A549 (cell line): ENCODE results near the gene KRTDAP. TPM values are rescaled to one million over a fixed set of nuclear protein-coding genes. Genes with fewer than 3 reads are reported as not detected.

Experiments used
- ATAC-seq, 2 experiments: fragments of 200-7000 bp in 1 of 2; fragments of >200 bp in 1 of 2; cut with Nextera tagmentation in 1 of 2; cut with Tn5 transposase in 1 of 2; 3 replicates each; pipeline versions ENCODE4 v1.8.0 to v1.9.1; 2018 to 2020; ENCODE audit warnings: mild to moderate bottlenecking in 1 of 2, moderate library complexity in 1 of 2
- CTCF ChIA-PET: fragments of 300-600 bp; sonication (Branson Sonifier 250); formaldehyde crosslinking; extraction: SDS; loops from one replicate; lab custom pipeline; 2021; ENCODE audit warnings: antibody characterized with exemption, inconsistent platforms; lab: Yijun Ruan, JAX
- POLR2A ChIA-PET: fragments of 350-600 bp; formaldehyde crosslinking; extraction: SDS; loops from one replicate; lab custom pipeline; 2021; ENCODE audit warnings: antibody characterized with exemption, inconsistent platforms; lab: Yijun Ruan, JAX
- DNase-seq, 2 experiments: peaks; one replicate each; pipeline versions ENCODE4 v3.0.0 to v3.0.0-alpha.2; 2011 to 2016; ENCODE audit warnings: low read depth in 1 of 2, low spot score in 1 of 2
- FAIRE-seq: peaks from 2 replicates; lab custom pipeline; 2011; peaks lifted over from hg19 to GRCh38; lab: Jason Lieb, UNC
- H3K27ac ChIP-seq, 2 experiments: fragments of >200 bp; sonication (Bioruptor Twin); formaldehyde crosslinking; 3 replicates each; pipeline ENCODE4 v1.5.1; 2016 to 2017
- H3K4me1 ChIP-seq: fragments of >200 bp; sonication (Bioruptor Twin); formaldehyde crosslinking; 3 replicates; pipeline ENCODE4 v1.6.1; 2016
- H3K4me2 ChIP-seq: fragments of >200 bp; sonication (Bioruptor Twin); formaldehyde crosslinking; 3 replicates; pipeline ENCODE4 v1.6.1; 2016
- H3K4me3 ChIP-seq: fragments of >200 bp; sonication (Bioruptor Twin); formaldehyde crosslinking; 3 replicates; pipeline ENCODE4 v1.5.1; 2016
- H3K9me3 ChIP-seq: fragments of >200 bp; sonication (Bioruptor Twin); formaldehyde crosslinking; 3 replicates; pipeline ENCODE4 v1.6.1; 2016
- BHLHE40 ChIP-seq: IDR thresholded peaks from 2 replicates; pipeline ENCODE4 v1.6.1; 2012; ENCODE audit warnings: low read depth, low read length, inconsistent platforms
- CEBPB ChIP-seq, 2 experiments: fragments of >200 bp in 1 of 2; sonication (Bioruptor Twin) in 1 of 2; formaldehyde crosslinking in 1 of 2; IDR thresholded peaks; 2 replicates each; pipeline ENCODE4 v1.6.1; 2012 to 2016
- CHD2 ChIP-seq: fragments of 150-350 bp; IDR thresholded peaks from 2 replicates; pipeline ENCODE4 v1.6.1; 2014; ENCODE audit warnings: low read length; ENCODE audit not compliant: partially characterized antibody
- CTCF ChIP-seq: fragments of >200 bp; sonication (Bioruptor Twin); formaldehyde crosslinking; IDR thresholded peaks from 3 replicates; pipeline ENCODE4 v1.5.1; 2016
- EHF ChIP-seq: fragments of 250-450 bp; sonication (Bioruptor Pico); IDR thresholded peaks from 2 replicates; pipeline ENCODE4 v1.5.0; 2020; ENCODE audit warnings: mild to moderate bottlenecking
- ESRRA ChIP-seq: fragments of 150-350 bp; IDR thresholded peaks from 2 replicates; pipeline ENCODE4 v1.6.1; 2014; ENCODE audit warnings: mild to moderate bottlenecking, low read length, borderline replicate concordance
- FOSB ChIP-seq: fragments of 250-450 bp; sonication (Bioruptor Pico); IDR thresholded peaks from 2 replicates; pipeline ENCODE4 v1.5.0; 2020; ENCODE audit warnings: mild to moderate bottlenecking, moderate library complexity
- FOSL2 ChIP-seq, 2 experiments: fragments of 450-650 bp in 1 of 2; fragments of >200 bp in 1 of 2; sonication (Bioruptor Twin) in 1 of 2; formaldehyde crosslinking; IDR thresholded peaks; 2 replicates each; pipeline versions ENCODE4 v1.5.0 to v1.6.1; 2016 to 2020; ENCODE audit warnings: mild to moderate bottlenecking in 1 of 2, moderate library complexity in 1 of 2
- GATA3 ChIP-seq: IDR thresholded peaks from 2 replicates; pipeline ENCODE4 v1.6.1; 2012; ENCODE audit warnings: borderline replicate concordance
- HDAC2 ChIP-seq: fragments of 200-600 bp; sonication (generic); IDR thresholded peaks from 2 replicates; pipeline ENCODE4 v1.6.1; 2016
- HES2 ChIP-seq: fragments of >200 bp; sonication (Bioruptor Twin); formaldehyde crosslinking; IDR thresholded peaks from 2 replicates; pipeline ENCODE4 v1.6.1; 2016
- HOXB13 ChIP-seq: fragments of 250-450 bp; sonication (Bioruptor Pico); IDR thresholded peaks from 2 replicates; pipeline ENCODE4 v1.5.0; 2020; ENCODE audit warnings: low read depth, mild to moderate bottlenecking, moderate library complexity
- JUNB ChIP-seq: fragments of >200 bp; sonication (Bioruptor Twin); formaldehyde crosslinking; IDR thresholded peaks from 2 replicates; pipeline ENCODE4 v1.6.1; 2016
- MYC ChIP-seq: IDR thresholded peaks from 2 replicates; pipeline ENCODE4 v1.6.1; 2012; ENCODE audit warnings: mild to moderate bottlenecking, inconsistent platforms, low read length, improper control_type of control experiment, borderline replicate concordance
- RARB ChIP-seq: fragments of 250-450 bp; sonication (Bioruptor Pico); IDR thresholded peaks from 2 replicates; pipeline ENCODE4 v1.8.0; 2021; ENCODE audit warnings: mild to moderate bottlenecking, moderate library complexity
- TFCP2L1 ChIP-seq: fragments of 250-450 bp; sonication (Bioruptor Pico); IDR thresholded peaks from 2 replicates; pipeline ENCODE4 v1.5.0; 2021; ENCODE audit warnings: mild to moderate bottlenecking
- ZNF302 ChIP-seq: fragments of 250-450 bp; sonication (Bioruptor Pico); IDR thresholded peaks from 2 replicates; pipeline ENCODE4 v1.9.0; 2021; ENCODE audit warnings: inconsistent platforms, mild to moderate bottlenecking, moderate library complexity
- WGBS: methylation state at CpG from one replicate; pipeline ENCODE4 v1.1.6; 2017; ENCODE audit errors: missing lambda C conversion rate; 5-methylcytosine and 5-hydroxymethylcytosine counted together
- polyA minus RNA-seq: library from RNA; depleted of rRNA, polyadenylated mRNA; stranded (reverse); fragments of >200 nt; gene quantifications from 2 replicates; pipeline ENCODE4 v1.2.3, GENCODE V29; 2011; rRNA and poly(A)+ RNA removed
- polyA plus RNA-seq, 4 experiments: library from polyadenylated mRNA; depleted of rRNA in 3 of 4; stranded (reverse); fragments of >200 nt; fragmentation: RNase III in 1 of 4; extraction: RNeasy Plus Mini Kit Qiagen cat#74134 plus additional on column Dnase treatment in 1 of 4; gene quantifications; 2 replicates in 3 of 4; 3 replicates in 1 of 4; pipeline ENCODE4 v1.2.3, GENCODE V29; 2011 to 2017
- TF ChIP-seq, protein P1 (sequence below): fragments of 150-350 bp; IDR thresholded peaks from 2 replicates; pipeline ENCODE4 v1.6.1; 2014; ENCODE audit warnings: low read depth, mild to moderate bottlenecking, low read length

The KRTDAP gene
- not detected in 2 replicates for polyA plus RNA-seq (2011; rRNA removed)
- polyA plus RNA-seq (2012; cell fraction: cytosol; rRNA removed), result not detected in 2 replicates
- not detected in 2 replicates for polyA plus RNA-seq (2012; cell fraction: nucleus; rRNA removed)
- polyA plus RNA-seq (2017; fragmentation: RNase III; extraction: RNeasy Plus Mini Kit Qiagen cat#74134 plus additional on column Dnase treatment), result not detected in 3 replicates
- polyA minus RNA-seq, result not detected in 2 replicates

GRCh38 chr19:35490364-35490763, at the start of gene KRTDAP:
TSS of gene KRTDAP (minus strand) at chr19:35490464. CDS start at chr19:35490442, 22 bp downstream.
- CTCF ChIA-PET, result interaction anchor here (0.6 to 10.4 kb wide), 10 partner anchors 12 to 426 kb away, joined by 3 to 256 read pairs (median 6); partner anchors contain the start of genes FFAR1 and FFAR3
- H3K9me3 ChIP-seq, result no peaks in the 10 kb centered on the region
- DNase-seq (no peak), FAIRE-seq (no peak), ATAC-seq (no peak)
- POLR2A ChIA-PET, result no interaction called here
- no peak within 1 kb of the TSS for H3K27ac ChIP-seq
- WGBS, result 24% methylated on average over 9 of the region's 9 CpGs
- H3K4me1 ChIP-seq, result no peaks in the 10 kb centered on the region; the same call in 2 of the 3 replicates
- TF ChIP-seq EHF (CRISPR knock-in tag) (no peak), JUNB (no peak), GATA3 (no peak), MYC (no peak), FOSL2 (IDR thresholded peaks at IDR 0.05) (no peak), FOSL2 (CRISPR knock-in tag; IDR thresholded peaks at IDR 0.05) (no peak), HDAC2 (no peak)
- TF ChIP-seq, protein P1, sequence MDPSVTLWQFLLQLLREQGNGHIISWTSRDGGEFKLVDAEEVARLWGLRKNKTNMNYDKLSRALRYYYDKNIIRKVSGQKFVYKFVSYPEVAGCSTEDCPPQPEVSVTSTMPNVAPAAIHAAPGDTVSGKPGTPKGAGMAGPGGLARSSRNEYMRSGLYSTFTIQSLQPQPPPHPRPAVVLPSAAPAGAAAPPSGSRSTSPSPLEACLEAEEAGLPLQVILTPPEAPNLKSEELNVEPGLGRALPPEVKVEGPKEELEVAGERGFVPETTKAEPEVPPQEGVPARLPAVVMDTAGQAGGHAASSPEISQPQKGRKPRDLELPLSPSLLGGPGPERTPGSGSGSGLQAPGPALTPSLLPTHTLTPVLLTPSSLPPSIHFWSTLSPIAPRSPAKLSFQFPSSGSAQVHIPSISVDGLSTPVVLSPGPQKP, result no peak
- no peak within 1 kb of the TSS for H3K4me2 ChIP-seq
- no peak within 1 kb of the TSS for H3K4me3 ChIP-seq

DNA sequence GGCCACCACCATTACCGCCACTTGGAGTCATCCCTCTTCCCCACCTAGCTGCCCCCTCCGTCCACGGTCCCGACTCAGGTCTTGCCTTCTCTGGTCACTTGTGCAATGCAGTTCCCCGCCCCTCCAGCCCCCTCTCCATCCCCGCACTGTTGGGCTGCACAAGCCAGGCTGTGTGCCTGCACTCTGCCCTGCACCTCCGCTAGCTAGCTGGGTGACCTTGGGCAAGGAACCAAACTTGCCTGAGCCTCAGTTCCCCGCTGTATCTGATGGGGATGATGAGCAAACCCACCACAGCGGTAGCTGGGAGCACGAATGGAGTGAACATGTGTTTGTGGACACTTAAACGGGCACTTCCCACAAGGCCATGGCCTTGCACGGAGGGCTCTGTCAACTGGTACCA, 49.6 kb upstream of the KRTDAP start:
- 91% methylated on average over 12 of the region's 12 CpGs for WGBS
- no peak for ATAC-seq
- TF ChIP-seq EHF (CRISPR knock-in tag), result no peak
- TF ChIP-seq HOXB13 (CRISPR knock-in tag), result no peak
- no peak for TF ChIP-seq RARB (CRISPR knock-in tag)
- POLR2A ChIA-PET, result interaction anchor here (1.0 to 1.3 kb wide), 2 partner anchors 11 to 29 kb away, joined by 3 read pairs; no protein-coding TSS in a partner anchor
- DNase-seq, result no peak
- CTCF ChIA-PET, result interaction anchor here (1.0 to 4.6 kb wide), 4 partner anchors 9 to 187 kb away, joined by 3 to 31 read pairs (median 5); no protein-coding TSS in a partner anchor
- Histone ChIP-seq H3K4me2 (no peak overlapping the region), H3K9me3 (no peaks in the 10 kb centered on the region), H3K27ac (no peak overlapping the region), H3K4me3 (no peak overlapping the region), H3K4me1 (peaks cover 5% of the 10 kb centered on the region; the same call in 2 of the 3 replicates)
- no peak for FAIRE-seq

GRCh38 chr19:35539314-35539713, 49.0 kb upstream of the KRTDAP start:
- Histone ChIP-seq H3K9me3 (no peaks in the 10 kb centered on the region), H3K27ac (no peak overlapping the region)
- no peak for FAIRE-seq
- ATAC-seq, result no peak
- no peak for TF ChIP-seq CEBPB (IDR thresholded peaks at IDR 0.05)
- TF ChIP-seq ESRRA, result no peak
- TF ChIP-seq, protein P1, result no peak
- TF ChIP-seq BHLHE40, result no peak
- TF ChIP-seq HES2, result no peak
- TF ChIP-seq ZNF302, result no peak
- no peak for TF ChIP-seq TFCP2L1
- no peak for TF ChIP-seq FOSB (CRISPR knock-in tag)
- no peak for TF ChIP-seq CHD2
- TF ChIP-seq CTCF, result no peak
- TF ChIP-seq MYC, result no peak
- TF ChIP-seq, all 56 proteins: peak for 0
- CTCF ChIA-PET, result interaction anchor here (1.5 to 4.6 kb wide), 4 partner anchors 10 to 187 kb away, joined by 4 to 31 read pairs (median 7); no protein-coding TSS in a partner anchor
- H3K4me1 ChIP-seq, result peaks cover 5% of the 10 kb centered on the region
- WGBS, result 82% methylated on average over 6 of the region's 6 CpGs
- no peak for DNase-seq
- no peak overlapping the region for H3K4me3 ChIP-seq
- POLR2A ChIA-PET, result interaction anchor here (1.3 kb wide), 1 partner anchor 29 kb away, joined by 3 read pairs; no protein-coding TSS in a partner anchor
- no peak overlapping the region for H3K4me2 ChIP-seq
